GM18508 (cell line): Measurements from ENCODE around the gene HEXB.
"Not testable (repeated sequence)": the region's sequence is repeated elsewhere in the genome, so short reads cannot be mapped to it uniquely, and the experiment has no call there.

ENCODE experiments used
- ATAC-seq: cut with Tn5 transposase; IDR thresholded peaks from one replicate; pipeline ENCODE4 v1.9.1; 2021; ENCODE audit warnings: moderate number of reproducible peaks; ENCODE audit not compliant: insufficient read depth, unreplicated experiment

HEXB gene

GRCh38 chr5:74717596-74717995 is 32.6 kb downstream of the HEXB start:
- no peak for ATAC-seq

- ATAC-seq = no peak
Measured at GRCh38 chr5:74722271-74722670, 37.2 kb downstream of the HEXB start.

- no peak for ATAC-seq
Measured at GRCh38 chr5:74725331-74725730, 40.3 kb downstream of the HEXB start.

- no peak for ATAC-seq
Measured at GRCh38 chr5:74736759-74737158, 51.7 kb downstream of the HEXB start.

- ATAC-seq = no peak
Measured at GRCh38 chr5:74738406-74738805, 53.4 kb downstream of the HEXB start.

- not testable (repeated sequence) for ATAC-seq
Measured at GRCh38 chr5:74748742-74749141, 63.7 kb downstream of the HEXB start.

- ATAC-seq = no peak
Measured at GRCh38 chr5:74761241-74761640, 76.2 kb downstream of the HEXB start.

GRCh38 chr5:74762599-74762998 is 77.6 kb downstream of the HEXB start:
- ATAC-seq = no peak

GRCh38 chr5:74763504-74763903 is 78.5 kb downstream of the HEXB start:
- ATAC-seq = no peak

- no peak for ATAC-seq
Measured at GRCh38 chr5:74765201-74765600, 80.2 kb downstream of the HEXB start.

GRCh38 chr5:74765929-74766328 is 80.9 kb downstream of the HEXB start:
- no peak for ATAC-seq

GRCh38 chr5:74766418-74766848 is 81.4 kb downstream of the HEXB start:
- no peak for ATAC-seq

GRCh38 chr5:74766849-74767578 is 82.0 kb downstream of the HEXB start, which contains the start of the genes GFM2 and NSA2:
TSS of gene GFM2 (minus strand) at chr5:74767117. CDS start at chr5:74763742, 3,375 bp downstream.
TSS of gene NSA2 (plus strand) at chr5:74767249. CDS start at chr5:74767361, 112 bp downstream.
- peak; percentile 66 for ATAC-seq

GRCh38 chr5:74767579-74767913 is 82.5 kb downstream of the HEXB start:
- ATAC-seq = peak; percentile 16
